Prostate gland (tissue), 2 donors: ENCODE data around the gene PALLD. TPM values are rescaled to one million over a fixed set of nuclear protein-coding genes. Genes with fewer than 3 reads are reported as not detected.

Source experiments
- DNase-seq: peaks from one replicate; pipeline ENCODE4 v3.0.0-alpha.2; 2019; ENCODE audit warnings: low spot score
- H3K27ac ChIP-seq, 2 donors: fragments of 200-600 bp; sonication (generic); 2 replicates each; pipeline ENCODE4 v1.5.1; 2017 to 2019
- H3K27me3 ChIP-seq: fragments of 200-600 bp; sonication (generic); replicated peaks from 2 replicates; pipeline ENCODE4 v1.5.1; 2019; ENCODE audit not compliant: insufficient read depth
- H3K36me3 ChIP-seq, 2 donors: fragments of 200-600 bp; sonication (generic); 1 replicate in 1 of 2; 2 replicates in 1 of 2; pipeline versions ENCODE4 v1.5.1 to v1.8.1; 2017 to 2019
- H3K4me1 ChIP-seq: fragments of 200-600 bp; sonication (generic); replicated peaks from 2 replicates; pipeline ENCODE4 v1.5.1; 2019
- H3K4me3 ChIP-seq, 2 donors: fragments of 200-600 bp; sonication (generic); 2 replicates each; pipeline ENCODE4 v1.5.1; 2017 to 2019
- H3K9me3 ChIP-seq: fragments of 200-600 bp; sonication (generic); 2 replicates; pipeline ENCODE4 v1.5.1; 2017
- POLR2A ChIP-seq: fragments of 450-650 bp; IDR thresholded peaks from one replicate; pipeline ENCODE4 v1.6.1; 2016; ENCODE audit warnings: antibody characterized with exemption, mild to moderate bottlenecking
- POLR2AphosphoS5 ChIP-seq: sonication (generic); formaldehyde crosslinking; IDR thresholded peaks from one replicate; pipeline ENCODE4 v1.6.1; 2017; ENCODE audit warnings: antibody characterized with exemption
- WGBS: methylation state at CpG from one replicate; pipeline ENCODE4 v1.1.5; 2018; 5-methylcytosine and 5-hydroxymethylcytosine counted together
- intact Hi-C: fragments of 100-400 bp; cut with DNase I; formaldehyde crosslinking; loops from one replicate; pipeline ENCODE4 v1.14.2; 2022
- total RNA-seq, 2 donors: library from RNA; depleted of rRNA; stranded (reverse); fragments of >200 nt; gene quantifications; one replicate each; pipeline ENCODE4 v1.1.0, GENCODE V29; 2016
- TF ChIP-seq, protein P1 (sequence below), 4 experiments: fragments of 200-600 bp in 2 of 4; fragments of 450-650 bp in 2 of 4; sonication (generic) in 2 of 4; IDR thresholded peaks; 1 replicate in 3 of 4; 2 replicates in 1 of 4; pipeline ENCODE4 v1.5.1; 2016 to 2019; ENCODE audit warnings: antibody characterized with exemption in 4 of 4, mild to moderate bottlenecking in 2 of 4, moderate library complexity in 2 of 4

Gene PALLD
- total RNA-seq, 2 donors from 2014 or later = 252 TPM

GRCh38 chr4:168623484-168623883 is 126.6 kb downstream of the PALLD start:
- H3K27me3 ChIP-seq = no peaks in the 10 kb centered on the region
- H3K36me3 ChIP-seq = no peaks in the 10 kb centered on the region
- TF ChIP-seq POLR2A = no peak
- TF ChIP-seq, protein P1, sequence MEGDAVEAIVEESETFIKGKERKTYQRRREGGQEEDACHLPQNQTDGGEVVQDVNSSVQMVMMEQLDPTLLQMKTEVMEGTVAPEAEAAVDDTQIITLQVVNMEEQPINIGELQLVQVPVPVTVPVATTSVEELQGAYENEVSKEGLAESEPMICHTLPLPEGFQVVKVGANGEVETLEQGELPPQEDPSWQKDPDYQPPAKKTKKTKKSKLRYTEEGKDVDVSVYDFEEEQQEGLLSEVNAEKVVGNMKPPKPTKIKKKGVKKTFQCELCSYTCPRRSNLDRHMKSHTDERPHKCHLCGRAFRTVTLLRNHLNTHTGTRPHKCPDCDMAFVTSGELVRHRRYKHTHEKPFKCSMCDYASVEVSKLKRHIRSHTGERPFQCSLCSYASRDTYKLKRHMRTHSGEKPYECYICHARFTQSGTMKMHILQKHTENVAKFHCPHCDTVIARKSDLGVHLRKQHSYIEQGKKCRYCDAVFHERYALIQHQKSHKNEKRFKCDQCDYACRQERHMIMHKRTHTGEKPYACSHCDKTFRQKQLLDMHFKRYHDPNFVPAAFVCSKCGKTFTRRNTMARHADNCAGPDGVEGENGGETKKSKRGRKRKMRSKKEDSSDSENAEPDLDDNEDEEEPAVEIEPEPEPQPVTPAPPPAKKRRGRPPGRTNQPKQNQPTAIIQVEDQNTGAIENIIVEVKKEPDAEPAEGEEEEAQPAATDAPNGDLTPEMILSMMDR (IDR thresholded peaks at IDR 0.05) = no peak
- no peak for TF ChIP-seq POLR2AphosphoS5
- H3K27ac ChIP-seq = no peak overlapping the region
- intact Hi-C loops = no loop called here
- DNase-seq = no peak
- no peaks in the 10 kb centered on the region for H3K4me1 ChIP-seq
- WGBS = 99% methylated on average over 5 of the region's 5 CpGs
- no peaks in the 10 kb centered on the region for H3K9me3 ChIP-seq
- no peak overlapping the region for H3K4me3 ChIP-seq

DNA sequence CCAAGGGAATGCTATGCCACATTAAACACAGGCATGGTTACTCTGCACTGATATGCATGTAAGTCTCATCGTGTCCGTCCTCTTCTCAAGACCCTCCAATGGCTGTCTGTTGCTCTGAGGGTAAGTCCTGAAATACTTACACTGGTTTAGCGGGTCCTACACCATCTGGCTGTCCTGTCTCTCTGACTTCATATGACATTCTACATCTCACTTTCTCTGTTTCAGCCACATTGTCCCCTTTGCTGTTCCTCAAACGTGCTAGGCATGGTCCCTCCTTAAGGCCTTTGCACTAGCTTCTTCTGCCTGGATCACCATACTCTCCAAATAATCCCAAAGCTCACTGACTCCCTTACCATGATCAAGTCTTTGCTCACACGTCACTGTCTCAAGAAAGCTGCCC is 131.4 kb downstream of the PALLD start:
- 97% methylated on average over 5 of the region's 5 CpGs for WGBS
- Histone ChIP-seq H3K4me1 (no peaks in the 10 kb centered on the region), H3K36me3 (no peaks in the 10 kb centered on the region), H3K4me3 (no peak overlapping the region), H3K27ac (no peak overlapping the region), H3K27me3 (no peaks in the 10 kb centered on the region), H3K9me3 (no peaks in the 10 kb centered on the region)
- no peak for TF ChIP-seq POLR2AphosphoS5
- no peak for TF ChIP-seq POLR2A
- TF ChIP-seq, protein P1 (IDR thresholded peaks at IDR 0.05) = no peak
- DNase-seq = no peak
- intact Hi-C loops = no loop called here

DNA sequence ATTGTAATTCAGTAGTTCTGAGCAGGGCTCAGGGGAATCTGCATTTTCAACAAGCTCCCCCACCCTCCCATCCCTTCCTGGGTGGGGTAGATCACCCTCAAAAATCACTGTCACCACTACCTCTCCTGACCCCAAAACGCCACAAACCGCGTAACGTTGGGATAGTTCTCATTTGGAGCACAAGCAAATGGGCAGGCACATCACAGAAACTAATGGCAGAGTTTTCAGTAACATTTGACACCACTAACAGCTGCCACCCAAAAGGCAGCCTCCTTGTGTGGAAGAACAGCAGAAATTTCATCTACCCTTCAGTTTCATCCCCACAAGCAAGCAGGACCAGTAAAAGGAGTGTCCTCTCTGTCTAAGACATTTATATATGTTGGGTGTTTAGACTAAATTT is 132.7 kb downstream of the PALLD start:
- DNase-seq = no peak
- no peaks in the 10 kb centered on the region for H3K9me3 ChIP-seq
- H3K4me3 ChIP-seq = no peak overlapping the region
- TF ChIP-seq, protein P1 (IDR thresholded peaks at IDR 0.05) = no peak
- no peak for TF ChIP-seq POLR2AphosphoS5
- no peak for TF ChIP-seq POLR2A
- no peak overlapping the region for H3K27ac ChIP-seq
- WGBS = 79% methylated on average over 4 of the region's 4 CpGs
- H3K36me3 ChIP-seq = no peaks in the 10 kb centered on the region
- no peaks in the 10 kb centered on the region for H3K4me1 ChIP-seq
- intact Hi-C loops = no loop called here
- no peaks in the 10 kb centered on the region for H3K27me3 ChIP-seq

DNA sequence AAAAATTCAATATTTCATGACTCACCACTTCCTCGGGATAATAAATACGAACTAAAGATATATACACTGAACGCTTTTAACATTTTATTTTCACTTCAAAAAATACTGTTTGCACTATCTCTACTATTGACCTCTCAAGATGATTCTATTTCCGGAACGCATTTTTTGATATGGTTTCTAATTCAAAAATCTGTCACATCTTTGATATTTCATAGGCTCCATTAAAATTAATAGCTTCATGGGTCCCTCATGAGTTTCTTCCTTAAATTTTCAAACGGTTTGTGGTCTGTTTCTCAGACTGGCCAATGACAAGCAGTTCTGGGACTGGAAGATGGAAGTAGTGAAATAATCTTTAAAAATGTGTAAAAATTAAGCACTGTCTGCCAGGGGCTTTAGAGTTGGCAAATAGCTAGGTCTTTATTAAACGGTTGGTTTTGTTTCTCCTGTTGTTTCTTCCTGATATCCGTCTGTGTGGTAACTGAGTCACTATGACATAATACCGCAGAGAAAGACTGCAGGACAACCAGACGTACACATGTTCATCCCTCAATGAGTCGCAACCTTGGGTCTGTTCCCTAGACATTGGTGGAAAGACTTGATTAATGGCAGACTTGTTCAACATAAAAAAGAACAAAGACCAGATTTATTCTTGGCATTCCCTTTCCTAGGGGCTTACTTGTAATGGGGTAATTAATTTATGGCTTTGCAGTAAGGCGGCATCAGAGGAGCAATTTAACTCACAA is 133.8 kb downstream of the PALLD start:
- intact Hi-C loops = loop anchor here (2.0 to 5.0 kb wide), 3 partner anchors 42 to 212 kb away; no protein-coding TSS in a partner anchor
- H3K4me1 ChIP-seq = no peaks in the 10 kb centered on the region
- H3K9me3 ChIP-seq = no peaks in the 10 kb centered on the region
- peak overlapping the region in 1 of 2 donors; percentile 57 for H3K27ac ChIP-seq
- DNase-seq = no peak
- H3K27me3 ChIP-seq = no peaks in the 10 kb centered on the region
- no peaks in the 10 kb centered on the region for H3K36me3 ChIP-seq
- H3K4me3 ChIP-seq = no peak overlapping the region
- 69% methylated on average over 12 of the region's 12 CpGs for WGBS
- TF ChIP-seq, protein P1 (IDR thresholded peaks at IDR 0.05) = no peak
- TF ChIP-seq POLR2A = no peak
- no peak for TF ChIP-seq POLR2AphosphoS5
